OCI-LY1 (cell line): Measurements from ENCODE around the gene MED27.

Source experiments
- EZH2 ChIP-seq: fragments of 200-600 bp; sonication (generic), shearing (Covaris generic); IDR thresholded peaks from 2 replicates; pipeline ENCODE4 v1.8.0; 2017; ENCODE audit warnings: borderline replicate concordance, mixed run types, mild to moderate bottlenecking, antibody characterized with exemption, low read length, moderate library complexity, mixed read lengths
- TF ChIP-seq, protein P1 (sequence below): fragments of 200-600 bp; sonication (generic), shearing (Covaris generic); IDR thresholded peaks from 2 replicates; pipeline ENCODE4 v1.5.1; 2017; ENCODE audit warnings: mild to moderate bottlenecking, antibody characterized with exemption, low read length, moderate library complexity, mixed read lengths

- TF ChIP-seq, protein P1, sequence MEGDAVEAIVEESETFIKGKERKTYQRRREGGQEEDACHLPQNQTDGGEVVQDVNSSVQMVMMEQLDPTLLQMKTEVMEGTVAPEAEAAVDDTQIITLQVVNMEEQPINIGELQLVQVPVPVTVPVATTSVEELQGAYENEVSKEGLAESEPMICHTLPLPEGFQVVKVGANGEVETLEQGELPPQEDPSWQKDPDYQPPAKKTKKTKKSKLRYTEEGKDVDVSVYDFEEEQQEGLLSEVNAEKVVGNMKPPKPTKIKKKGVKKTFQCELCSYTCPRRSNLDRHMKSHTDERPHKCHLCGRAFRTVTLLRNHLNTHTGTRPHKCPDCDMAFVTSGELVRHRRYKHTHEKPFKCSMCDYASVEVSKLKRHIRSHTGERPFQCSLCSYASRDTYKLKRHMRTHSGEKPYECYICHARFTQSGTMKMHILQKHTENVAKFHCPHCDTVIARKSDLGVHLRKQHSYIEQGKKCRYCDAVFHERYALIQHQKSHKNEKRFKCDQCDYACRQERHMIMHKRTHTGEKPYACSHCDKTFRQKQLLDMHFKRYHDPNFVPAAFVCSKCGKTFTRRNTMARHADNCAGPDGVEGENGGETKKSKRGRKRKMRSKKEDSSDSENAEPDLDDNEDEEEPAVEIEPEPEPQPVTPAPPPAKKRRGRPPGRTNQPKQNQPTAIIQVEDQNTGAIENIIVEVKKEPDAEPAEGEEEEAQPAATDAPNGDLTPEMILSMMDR, result no peak
- TF ChIP-seq EZH2, result no peak
These were observed 18.1 kb downstream of the MED27 start for GRCh38 chr9:132061526-132061925.
